Kasumi-1 (cell line): Measurements from ENCODE around the gene SLC22A23.

ENCODE experiments used
- DNase-seq, 2 experiments: peaks; one replicate each; lab custom pipeline; 2025; lab: John Stamatoyannopoulos, UW

SLC22A23 gene

DNA sequence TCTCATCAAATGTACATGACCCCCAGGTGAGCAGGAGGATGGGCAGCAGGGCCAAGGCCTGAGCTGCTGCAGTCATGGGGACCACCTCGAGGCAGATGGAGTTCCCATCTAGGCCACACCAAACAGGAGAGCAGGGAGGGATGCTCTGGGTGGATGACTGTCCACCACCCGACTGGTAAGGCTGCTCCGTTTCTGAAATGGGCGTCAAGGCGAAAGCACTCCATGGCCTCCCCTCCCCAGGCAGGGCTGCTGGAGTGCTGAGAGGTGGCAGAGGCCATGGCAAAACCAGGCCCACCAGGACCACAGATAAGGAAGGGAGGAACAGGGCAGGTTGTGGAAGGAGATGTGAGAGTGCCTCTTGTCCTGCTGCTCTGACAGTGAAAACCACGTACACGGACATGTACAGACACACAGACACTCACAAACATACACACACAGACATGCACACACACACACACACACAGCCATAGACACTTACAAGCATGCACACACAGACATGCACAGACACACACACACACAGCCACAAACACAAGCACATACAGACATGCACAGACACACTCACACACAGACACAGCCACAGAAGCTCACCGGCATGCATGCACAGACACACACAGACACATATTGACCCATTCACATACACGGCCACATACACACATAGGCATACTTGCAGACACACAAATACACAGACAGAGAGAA lies 104.9 kb downstream of the SLC22A23 start:
- DNase-seq, result no peak

DNA sequence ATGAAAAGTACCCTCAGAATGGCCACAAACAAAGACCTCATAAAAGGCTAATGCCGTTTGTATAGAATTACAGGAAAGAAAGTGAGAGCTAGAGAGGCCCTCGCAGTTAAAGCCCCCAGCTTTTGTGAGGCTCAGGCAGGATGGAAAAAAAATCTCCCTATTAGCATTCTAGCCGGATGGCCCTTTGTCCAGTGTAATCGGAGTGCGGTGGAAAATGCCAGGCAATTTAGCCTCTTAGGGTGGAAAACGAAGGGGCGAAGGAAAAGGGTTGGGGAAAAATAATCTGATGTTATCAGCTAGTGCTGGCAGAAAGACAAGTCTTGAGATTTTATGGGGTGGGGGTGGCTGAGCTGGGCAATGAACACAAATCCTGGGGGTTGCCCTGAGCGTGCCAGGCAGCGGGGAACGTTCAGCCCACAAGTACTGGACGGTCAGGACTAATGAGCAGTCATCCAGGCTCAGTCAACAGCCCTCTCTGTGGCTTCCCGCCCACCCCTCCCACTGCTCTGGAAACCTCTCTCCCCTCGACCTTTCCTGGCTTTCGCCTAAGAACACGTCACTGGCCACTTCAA lies 105.7 kb downstream of the SLC22A23 start:
- DNase-seq, result no peak

DNA sequence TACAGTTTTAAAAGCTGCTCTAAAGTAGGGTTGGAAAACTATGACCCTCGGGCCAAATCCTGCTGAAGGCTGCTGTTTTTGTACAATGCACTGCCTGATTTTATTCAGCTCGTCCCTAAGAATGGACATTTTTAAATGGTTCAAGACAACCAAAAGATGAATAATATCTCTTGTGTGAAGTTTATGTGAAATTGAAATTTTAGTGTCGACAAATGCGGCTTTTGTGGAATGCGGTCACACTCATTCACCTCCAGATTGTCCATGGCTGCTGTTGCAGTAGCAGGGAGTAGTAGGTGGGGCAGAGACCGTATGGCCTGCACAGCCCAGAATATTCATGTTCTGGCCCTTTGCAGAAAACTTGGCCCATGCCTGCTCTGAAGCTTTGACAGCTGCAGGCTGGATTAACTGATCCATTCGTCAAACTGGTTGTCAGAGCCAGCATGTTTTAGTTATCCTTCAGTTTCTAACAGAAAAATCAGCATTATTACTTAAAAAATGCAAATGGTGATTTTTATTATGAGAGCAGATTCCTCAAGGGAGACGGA lies 106.5 kb downstream of the SLC22A23 start:
- no peak for DNase-seq

DNA sequence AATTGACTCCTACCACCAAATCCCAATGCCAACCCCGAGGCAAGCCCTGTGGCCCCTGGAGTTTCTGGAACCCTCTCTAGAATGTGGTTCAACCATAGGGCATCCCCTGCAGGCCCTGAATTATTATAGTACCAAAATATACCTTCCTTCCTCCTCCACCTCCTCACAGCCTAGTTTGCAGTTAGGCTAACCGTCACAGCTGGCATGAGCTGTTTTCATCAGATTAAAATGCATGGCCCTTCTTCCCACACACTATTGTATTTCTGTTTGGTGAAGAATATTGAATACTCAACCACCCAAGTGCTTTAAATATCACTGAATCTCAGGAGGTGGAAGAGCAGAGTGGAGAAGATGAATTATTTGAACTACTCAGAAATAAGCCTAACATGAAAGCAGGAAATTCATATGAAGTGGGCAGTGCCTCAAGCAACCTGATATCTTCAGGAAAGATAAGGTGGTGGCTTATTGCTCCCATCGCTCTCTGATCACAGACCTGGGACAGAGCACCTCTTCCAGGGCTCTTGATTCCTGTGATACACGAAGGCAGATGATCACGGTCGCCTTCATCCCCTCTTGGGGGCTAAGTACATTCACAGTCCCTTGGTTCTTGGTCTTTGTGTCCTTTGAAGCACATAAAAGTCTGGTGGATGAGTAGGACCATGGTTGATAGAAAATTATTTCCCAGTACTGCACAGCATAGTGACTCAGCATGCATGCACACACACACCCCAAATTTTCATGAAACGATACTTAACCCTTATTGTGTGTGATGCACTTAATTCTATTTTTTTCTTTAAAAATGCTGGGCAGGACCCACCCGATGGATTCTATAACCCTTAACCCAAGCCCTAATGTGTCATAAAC lies 107.2 kb downstream of the SLC22A23 start:
- DNase-seq, result no peak

DNA sequence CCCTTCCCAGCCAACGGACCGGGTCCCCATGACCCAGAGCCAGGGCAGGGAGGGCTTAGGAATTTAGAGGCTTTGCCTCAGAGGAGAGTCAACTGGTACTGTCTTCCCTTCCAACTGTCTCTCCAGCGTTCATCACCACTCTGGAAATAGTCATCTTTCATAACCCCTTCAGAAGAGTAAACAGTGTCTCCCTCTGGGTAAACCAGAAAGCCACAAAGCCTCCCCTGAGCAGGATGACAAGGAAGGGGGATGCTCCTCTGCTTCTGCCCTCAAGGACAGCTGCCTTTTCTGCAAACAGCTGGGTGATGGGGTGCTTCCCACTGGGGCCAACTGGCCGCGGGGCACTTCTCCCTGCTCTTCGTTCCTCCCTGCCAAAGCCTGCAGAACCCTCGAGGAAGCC lies 108.0 kb downstream of the SLC22A23 start:
- DNase-seq, result no peak

DNA sequence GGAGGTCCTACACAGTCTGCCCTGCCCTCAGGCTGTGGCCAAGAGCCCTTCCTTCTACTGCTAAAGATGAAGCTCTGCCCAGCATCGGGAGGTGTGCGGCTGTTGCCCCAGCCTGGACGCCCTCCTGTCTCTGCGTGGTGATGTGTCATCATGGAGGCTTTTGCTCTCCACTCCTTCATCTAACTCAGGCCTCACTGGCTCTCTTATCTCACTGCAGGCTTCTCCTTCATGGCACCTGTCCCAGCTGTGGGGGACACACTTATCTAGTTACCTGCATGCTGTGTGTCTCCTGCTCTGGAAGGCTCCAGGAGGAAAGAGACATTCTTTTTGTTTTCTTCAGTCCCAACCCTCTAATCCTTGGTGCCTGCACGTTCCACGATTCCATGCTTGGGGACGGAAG lies 109.0 kb downstream of the SLC22A23 start:
- DNase-seq, result no peak

DNA sequence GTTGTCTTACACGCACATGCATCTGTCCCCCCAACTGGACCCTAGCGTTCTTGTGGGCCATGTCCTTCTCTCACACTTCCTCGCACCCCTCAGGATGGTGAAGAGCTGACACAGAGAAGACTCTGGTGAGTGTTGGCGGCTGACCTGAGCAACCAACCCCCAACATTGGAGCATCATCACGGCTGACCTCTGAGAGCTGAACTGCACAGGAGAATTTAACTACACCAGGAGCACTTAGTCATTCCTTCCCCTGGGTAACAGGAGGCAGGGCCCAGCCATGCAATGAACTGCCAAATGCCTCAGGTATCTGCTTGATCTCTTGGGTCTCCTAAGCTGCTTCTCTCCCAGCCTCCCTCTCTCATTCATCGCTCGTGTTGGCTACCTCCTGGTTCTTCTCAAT lies 109.6 kb downstream of the SLC22A23 start:
- no peak for DNase-seq

DNA sequence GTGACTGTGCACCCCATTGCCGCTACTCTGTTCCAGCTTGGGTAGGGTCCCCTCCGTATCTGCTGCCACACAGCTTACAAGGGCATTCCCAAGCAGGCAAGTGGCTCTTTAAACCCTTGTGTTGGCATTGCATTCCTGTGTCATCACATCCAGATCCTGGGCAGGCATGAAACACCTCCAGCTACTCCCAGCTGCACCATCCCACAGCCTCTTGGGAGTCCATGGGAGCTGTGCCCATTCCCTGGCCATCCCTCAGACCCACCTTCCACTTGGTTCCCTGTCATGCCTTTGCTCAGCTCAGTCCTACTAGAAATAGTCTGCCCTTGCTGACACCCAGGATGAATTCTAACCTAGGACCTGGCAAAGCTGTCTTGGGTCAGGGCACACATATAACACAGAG lies 110.4 kb downstream of the SLC22A23 start:
- no peak for DNase-seq

DNA sequence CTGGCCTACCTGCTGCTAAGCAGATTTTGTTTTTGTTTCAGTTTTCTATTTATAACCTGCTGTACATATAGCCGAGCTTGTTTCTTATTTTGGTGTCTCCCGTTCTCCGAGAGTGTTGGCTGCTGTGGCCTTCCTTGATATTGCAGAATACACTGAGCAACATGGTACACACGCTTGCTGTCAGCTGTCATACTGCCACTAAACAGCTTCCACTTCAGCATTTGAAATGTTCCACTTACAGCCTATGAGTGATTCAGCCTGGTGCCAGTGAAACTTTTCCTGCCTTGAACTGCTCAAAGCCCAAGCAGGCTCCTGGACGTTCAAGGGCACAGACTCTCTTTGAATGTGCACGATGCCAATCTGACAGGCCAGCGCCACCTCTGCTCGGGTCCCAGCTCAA lies 111.0 kb downstream of the SLC22A23 start:
- DNase-seq, result no peak

DNA sequence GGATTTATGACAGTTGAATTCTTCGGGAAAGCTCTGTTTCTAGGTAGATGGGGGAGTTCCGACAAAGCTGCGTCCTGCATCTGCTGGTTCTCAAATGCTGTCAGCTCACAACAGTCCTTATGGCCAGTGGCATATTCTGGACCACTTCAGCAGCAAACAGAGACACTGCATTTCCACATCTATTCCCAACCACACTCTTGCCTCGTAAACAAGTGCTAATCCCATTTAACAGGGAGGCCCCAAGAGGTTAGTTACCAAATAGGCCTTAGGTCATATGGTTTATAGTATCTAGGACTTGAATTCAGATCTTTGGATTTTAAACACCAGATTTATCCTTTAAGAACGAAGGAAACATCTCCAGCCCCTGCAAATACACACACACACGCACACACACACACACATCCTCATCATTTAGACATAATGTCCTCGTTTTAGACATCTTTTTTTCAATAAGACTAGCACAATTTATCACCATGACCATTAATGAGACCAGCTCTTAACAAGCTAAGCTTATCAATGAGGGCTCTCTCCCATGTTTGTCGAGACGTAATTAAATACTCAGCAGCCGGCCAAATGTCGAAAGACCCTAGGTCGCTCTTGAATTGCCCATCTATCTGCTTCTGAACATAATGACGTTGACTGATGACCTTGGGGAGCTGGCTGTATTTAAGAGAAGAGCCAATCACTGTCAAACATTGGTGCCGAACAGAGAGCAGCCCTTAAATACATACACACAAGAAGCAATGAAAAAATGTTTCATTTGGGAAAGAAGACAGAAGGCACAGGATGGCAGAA lies 113.6 kb downstream of the SLC22A23 start:
- DNase-seq, result no peak

DNA sequence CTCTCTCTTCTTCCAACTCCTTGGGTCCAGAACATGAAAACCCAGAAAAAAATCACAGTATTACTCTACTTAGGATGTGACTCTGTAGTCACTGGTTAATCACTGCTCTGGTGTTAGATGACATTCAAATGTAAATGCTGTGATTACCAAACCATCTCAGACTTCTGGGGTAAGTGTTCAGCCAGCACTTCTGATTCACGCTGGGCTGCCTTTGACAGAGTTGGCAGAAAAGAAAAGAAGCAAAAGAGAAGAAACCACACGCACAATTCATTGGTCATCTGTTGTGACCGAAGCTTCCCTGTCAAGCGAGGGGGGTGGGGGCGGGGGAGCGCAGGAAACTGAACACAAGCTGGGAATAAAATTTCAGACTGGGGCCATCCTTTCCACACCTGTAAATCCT lies 115.4 kb downstream of the SLC22A23 start:
- DNase-seq, result no peak

DNA sequence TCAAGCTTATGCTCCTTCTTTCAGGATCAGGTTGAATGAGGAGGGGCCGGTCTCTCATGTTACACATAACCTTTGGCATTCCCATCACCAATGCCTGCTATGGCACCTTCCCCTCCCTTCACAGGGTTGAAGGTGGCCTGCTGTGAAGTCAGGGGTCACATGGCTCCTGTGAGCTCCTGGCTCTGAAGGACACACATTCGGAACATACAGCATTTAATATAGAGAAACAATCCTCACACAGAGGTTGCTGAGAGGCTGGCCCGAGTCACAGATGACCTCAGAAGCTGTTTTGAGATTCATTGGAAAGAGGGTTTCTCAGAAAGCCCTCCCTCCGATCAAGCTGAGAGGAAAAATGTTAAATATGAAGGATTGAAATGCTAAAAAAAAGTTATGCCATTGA lies 116.0 kb downstream of the SLC22A23 start:
- DNase-seq, result no peak

DNA sequence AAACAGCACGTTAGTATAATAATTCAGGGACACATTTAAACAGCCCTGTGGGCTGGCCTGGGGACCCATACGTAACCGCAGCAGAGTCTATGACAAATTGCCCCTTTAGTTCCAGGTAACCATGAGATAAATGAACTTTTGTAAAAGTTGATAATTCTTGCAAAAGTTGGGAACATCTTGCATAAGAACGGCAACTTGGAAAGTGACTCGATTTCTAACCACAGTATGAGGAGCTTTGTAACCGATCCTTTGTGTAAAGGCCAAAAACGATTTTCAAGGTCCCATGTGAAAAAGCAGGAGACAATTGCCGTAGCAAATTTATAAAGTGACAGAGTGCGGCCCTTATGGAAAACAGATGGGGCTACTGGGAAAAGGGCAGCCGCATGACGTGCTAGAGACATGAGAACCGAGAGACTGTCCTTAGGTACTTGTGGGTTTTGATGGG lies 116.5 kb downstream of the SLC22A23 start:
- no peak for DNase-seq

DNA sequence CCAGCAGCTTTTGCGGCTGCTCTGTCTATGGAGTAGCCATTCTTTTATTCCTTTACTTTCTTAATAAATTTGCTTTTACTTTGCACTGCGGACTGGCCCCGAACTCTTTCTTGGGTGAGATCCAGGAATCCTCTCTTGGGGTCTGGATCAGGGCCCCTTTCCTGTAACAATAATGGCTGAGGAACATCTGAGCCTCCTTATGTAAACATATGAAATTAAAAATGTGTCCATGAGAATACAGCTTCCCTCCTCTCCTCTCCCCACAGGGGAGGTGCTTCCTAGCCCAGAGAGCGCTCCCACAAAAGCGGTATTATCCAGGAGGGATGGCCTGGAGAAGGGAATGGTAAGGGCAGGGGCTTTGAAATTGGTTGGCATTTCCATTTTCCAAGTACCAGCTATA lies 117.0 kb downstream of the SLC22A23 start:
- no peak for DNase-seq

DNA sequence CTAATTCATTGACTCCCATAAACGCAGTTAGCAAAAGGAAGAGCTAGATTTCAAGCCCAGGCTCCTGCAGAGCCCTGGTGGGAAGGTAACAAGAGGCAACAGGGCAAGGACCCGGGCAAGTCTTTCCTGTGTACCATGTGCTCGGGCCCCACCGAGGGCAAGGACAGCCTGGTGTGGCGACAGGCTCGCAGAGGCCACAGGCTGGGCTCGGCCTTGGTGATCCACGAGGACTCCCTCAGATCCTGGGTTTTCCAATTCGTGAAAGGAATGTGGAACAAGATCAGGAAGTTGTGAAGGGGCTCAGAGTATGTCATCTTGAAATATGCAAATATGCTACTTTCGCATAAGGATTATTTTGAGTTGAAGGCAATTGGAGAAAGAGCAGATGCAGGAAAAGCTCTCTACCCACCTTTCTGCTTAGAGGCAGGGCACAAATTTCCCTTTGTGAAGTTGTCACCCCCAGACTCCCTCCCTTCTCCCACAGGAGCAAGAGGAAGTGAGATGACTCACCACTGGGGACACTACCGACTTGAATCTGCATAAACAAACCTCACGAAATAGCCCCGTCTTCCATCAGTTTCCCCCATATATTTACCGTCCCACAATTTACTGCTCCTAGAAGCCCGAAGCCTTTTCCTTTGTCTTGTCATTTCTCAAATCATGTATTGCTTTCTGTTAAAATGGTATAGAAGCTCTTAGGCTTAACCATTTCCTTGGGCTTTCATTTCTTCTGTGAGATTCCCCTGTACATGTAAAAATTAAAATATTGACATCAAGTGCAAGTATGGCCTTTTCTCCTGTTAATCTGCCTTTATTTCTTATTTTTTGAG lies 119.1 kb downstream of the SLC22A23 start:
- peak; percentile 17 to 38 for DNase-seq

DNA sequence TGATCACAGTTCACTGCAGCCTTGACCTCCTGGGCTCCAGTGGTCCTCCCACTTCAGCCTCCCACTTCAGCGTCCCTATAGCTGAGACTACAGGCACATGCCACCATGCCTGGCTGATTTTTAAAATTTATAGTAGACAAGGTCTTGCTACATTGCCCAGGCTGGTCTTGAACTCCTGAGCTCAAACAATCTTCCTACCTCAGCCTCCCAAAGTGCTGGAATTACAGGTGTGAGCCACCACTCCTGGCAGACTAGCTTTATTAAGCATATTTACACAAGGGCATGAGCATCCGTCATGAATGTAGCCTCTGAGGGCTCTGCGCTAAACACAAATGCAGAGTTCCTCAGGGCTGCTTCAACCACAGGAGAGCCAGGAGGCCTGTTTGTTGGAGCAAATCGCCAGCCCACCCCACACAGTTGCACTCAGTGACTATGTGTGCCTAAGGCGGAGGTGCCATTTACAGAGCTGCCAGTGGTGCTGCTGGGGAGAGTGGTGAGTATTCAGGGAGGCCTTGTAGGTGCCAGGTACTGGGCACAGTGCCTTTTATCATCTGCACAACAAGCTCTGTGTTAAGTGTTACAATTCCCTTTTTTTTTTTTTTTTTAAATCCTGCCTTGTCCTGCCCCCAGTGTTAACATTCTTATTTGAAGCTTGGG lies 119.9 kb downstream of the SLC22A23 start:
- no peak for DNase-seq

DNA sequence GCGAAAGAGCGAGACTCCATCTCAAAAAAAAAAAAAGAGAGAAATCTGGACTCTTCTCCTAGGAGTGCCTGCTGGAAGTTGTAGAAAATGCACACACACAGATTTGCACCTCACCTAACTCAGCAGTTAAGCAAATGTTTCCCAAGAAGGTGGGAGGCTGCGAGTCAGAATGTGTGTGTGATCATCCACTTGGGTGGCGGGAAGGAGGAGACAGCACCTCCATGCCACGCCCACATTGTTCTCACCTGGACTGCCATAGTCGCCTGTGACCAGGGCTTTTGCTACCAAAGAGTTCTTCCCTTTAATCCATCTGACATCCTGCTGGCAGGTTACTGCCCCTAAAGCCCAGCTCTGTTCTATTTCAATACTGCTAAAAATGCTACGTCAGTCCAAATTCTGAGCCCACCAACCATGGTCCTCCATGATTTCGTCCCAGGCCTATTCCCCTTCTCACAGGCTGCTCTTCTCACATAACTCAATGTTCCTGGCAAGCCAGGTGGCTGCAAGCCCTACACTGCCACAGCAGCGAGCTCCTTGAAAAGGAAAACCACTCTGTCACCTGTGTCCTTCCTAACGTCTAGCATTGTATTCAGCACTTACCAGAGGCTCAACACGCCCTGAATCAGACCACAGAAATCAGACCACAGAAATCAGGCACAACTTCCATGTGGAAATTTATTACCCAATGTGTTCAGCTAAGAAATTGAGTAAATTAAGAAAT lies 120.6 kb downstream of the SLC22A23 start:
- no peak for DNase-seq

DNA sequence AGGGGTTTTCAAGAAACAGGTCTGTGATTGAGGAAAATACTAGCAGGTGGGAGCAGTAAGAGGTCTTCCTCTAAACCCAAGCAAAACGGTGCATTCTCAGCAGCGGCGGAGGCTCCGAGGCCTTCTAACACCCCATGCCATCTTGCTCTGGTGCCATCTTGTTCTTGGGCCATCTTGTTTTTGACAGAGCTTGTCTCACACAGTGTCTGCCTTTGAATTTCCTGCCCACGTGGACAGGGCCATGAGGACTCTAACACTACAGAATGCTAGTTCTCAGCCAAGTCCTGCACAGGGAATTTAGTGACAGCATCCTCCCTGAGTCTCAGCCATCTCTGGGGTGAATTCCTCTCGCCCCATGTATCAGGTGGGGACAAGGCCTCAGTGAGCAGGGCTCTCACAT lies 121.7 kb downstream of the SLC22A23 start:
- DNase-seq, result no peak

DNA sequence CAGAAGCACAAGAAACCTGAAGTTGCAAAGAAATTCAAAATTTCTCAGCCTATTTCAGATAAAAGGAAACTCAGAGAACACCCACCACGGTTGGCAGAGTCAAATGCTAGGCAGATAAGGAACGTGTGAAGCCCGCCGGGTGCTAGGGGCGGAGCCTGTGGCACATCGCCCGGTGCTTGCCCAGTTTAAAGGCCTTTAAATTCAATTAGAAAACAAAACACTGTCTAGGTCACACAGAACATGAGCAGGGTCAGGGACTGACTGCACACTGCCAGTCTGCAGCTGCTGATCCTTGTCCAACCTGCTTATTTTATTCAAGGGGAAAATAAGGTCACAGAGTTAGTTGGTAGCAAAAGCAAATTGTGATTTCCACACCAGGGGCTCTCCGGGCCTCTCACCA lies 122.3 kb downstream of the SLC22A23 start:
- no peak for DNase-seq

DNA sequence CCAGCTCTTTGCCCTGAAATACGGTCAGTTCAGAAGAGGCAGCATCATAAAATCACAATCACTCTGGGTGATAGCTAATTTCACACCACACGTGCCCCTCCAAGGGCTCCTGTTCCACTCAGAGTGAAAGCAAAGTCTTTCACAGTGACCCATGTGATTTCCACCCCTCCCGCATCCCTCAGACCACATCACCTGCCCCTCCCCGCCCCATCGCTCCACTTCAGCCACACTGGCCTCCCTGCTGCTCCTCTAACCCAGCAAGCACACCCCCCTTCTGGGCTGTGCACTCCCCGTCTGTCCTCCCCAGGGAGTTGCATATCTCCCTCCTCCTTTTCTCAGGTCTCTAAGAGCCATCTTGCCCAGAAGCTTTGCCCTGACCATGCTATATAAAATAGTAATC lies 123.6 kb downstream of the SLC22A23 start:
- DNase-seq, result no peak
